ENCODE measurements around the gene OS9. TPM values are rescaled to one million over a fixed set of nuclear protein-coding genes. Genes with fewer than 3 reads are reported as not detected.
"Not testable (repeated sequence)": the region's sequence is repeated elsewhere in the genome, so short reads cannot be mapped to it uniquely, and the experiment has no call there.

OS9 gene
- total RNA-seq, 2 donors from 2014 or later, result 167 to 213 TPM

DNA sequence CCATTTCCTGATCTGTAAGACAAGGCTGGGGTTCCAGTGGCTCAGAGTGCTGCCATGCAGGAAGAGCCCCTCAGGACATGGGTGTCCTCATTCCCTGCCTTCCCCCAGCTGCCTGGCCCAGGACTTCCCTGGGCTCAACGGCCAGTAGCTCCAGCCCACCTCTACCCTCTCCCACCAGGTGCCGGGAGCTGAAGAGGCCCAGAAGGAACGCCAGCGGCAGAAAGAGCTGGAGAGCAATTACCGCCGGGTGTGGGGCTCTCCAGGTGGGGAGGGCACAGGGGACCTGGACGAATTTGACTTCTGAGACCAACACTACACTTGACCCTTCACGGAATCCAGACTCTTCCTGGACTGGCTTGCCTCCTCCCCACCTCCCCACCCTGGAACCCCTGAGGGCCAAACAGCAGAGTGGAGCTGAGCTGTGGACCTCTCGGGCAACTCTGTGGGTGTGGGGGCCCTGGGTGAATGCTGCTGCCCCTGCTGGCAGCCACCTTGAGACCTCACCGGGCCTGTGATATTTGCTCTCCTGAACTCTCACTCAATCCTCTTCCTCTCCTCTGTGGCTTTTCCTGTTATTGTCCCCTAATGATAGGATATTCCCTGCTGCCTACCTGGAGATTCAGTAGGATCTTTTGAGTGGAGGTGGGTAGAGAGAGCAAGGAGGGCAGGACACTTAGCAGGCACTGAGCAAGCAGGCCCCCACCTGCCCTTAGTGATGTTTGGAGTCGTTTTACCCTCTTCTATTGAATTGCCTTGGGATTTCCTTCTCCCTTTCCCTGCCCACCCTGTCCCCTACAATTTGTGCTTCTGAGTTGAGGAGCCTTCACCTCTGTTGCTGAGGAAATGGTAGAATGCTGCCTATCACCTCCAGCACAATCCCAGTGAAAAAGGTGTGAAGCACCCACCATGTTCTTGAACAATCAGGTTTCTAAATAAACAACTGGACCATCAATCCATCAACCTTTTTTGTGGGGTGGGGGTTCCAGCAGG lies 27.0 kb downstream of the OS9 start:
- no peak overlapping the region for H3K27ac ChIP-seq
- H3K9me3 ChIP-seq, result no peaks in the 10 kb centered on the region
- H3K27me3 ChIP-seq, result no peaks in the 10 kb centered on the region
- H3K4me3 ChIP-seq, result no peak overlapping the region
- H3K36me3 ChIP-seq (replicated peaks in 1 of 2; ENCODE audit: insufficient read depth in 1 of 2, low read depth in 2 of 2), result peaks cover 6 to 34% of the 10 kb centered on the region in 2 donors
- no peak for TF ChIP-seq POLR2A (IDR thresholded peaks at IDR 0.05)
- TF ChIP-seq, protein P1, sequence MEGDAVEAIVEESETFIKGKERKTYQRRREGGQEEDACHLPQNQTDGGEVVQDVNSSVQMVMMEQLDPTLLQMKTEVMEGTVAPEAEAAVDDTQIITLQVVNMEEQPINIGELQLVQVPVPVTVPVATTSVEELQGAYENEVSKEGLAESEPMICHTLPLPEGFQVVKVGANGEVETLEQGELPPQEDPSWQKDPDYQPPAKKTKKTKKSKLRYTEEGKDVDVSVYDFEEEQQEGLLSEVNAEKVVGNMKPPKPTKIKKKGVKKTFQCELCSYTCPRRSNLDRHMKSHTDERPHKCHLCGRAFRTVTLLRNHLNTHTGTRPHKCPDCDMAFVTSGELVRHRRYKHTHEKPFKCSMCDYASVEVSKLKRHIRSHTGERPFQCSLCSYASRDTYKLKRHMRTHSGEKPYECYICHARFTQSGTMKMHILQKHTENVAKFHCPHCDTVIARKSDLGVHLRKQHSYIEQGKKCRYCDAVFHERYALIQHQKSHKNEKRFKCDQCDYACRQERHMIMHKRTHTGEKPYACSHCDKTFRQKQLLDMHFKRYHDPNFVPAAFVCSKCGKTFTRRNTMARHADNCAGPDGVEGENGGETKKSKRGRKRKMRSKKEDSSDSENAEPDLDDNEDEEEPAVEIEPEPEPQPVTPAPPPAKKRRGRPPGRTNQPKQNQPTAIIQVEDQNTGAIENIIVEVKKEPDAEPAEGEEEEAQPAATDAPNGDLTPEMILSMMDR (IDR thresholded peaks at IDR 0.05), result no peak
- DNase-seq (no peak), ATAC-seq (no peak)
- H3K4me1 ChIP-seq, result peaks cover 3% of the 10 kb centered on the region
- intact Hi-C loops (cut with DNase I), result no loop called here
- 81 to 88% methylated on average over 6 of the region's 11 CpGs for WGBS, 2 donors

DNA sequence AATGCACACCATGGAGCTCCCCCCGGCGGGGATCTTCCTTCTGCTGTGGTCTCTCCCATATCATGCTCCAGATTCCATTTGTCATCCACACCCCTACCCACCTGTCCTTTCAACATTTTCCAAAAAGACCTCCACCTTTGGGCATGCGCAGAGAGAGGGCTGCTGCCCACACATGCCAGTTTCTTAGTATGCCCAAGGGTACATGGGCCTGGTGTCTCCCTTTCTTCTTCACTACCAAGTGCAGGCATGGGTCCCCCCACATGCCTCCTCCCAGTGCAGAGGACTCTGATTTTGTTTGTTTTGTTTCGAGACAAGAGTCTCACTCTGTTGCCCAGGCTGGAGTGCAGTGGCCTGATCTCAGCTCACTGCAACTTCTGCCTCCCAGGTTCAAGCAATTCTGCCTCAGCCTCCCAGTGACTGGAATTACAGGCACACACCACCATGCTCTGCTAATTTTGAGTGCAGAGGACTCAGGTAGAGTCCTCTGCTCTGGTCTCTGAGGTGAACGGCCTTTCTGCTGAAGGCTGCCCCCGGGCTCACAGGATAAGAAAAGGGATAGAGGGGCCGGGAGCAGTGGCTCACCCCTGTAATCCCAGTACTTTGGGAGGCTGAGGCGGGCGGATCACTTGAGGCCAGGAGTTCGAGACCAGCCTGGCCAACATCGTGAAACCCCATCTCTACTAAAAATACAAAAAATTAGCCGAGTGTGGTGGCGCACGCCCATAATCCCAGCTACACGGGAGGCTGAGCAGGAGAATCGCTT lies 28.1 kb downstream of the OS9 start:
- H3K27me3 ChIP-seq; H3K27ac ChIP-seq; DNase-seq; H3K9me3 ChIP-seq; intact Hi-C loops (cut with DNase I); H3K4me3 ChIP-seq; ATAC-seq: not testable (repeated sequence)
- Histone ChIP-seq H3K4me1 (peaks cover 14% of the 10 kb centered on the region), H3K36me3 (replicated peaks in 1 of 2; ENCODE audit: insufficient read depth in 1 of 2, low read depth in 2 of 2) (peaks cover 6 to 25% of the 10 kb centered on the region in 2 donors)
- 92 to 97% methylated on average over 16 of the region's 16 CpGs for WGBS, 2 donors

DNA sequence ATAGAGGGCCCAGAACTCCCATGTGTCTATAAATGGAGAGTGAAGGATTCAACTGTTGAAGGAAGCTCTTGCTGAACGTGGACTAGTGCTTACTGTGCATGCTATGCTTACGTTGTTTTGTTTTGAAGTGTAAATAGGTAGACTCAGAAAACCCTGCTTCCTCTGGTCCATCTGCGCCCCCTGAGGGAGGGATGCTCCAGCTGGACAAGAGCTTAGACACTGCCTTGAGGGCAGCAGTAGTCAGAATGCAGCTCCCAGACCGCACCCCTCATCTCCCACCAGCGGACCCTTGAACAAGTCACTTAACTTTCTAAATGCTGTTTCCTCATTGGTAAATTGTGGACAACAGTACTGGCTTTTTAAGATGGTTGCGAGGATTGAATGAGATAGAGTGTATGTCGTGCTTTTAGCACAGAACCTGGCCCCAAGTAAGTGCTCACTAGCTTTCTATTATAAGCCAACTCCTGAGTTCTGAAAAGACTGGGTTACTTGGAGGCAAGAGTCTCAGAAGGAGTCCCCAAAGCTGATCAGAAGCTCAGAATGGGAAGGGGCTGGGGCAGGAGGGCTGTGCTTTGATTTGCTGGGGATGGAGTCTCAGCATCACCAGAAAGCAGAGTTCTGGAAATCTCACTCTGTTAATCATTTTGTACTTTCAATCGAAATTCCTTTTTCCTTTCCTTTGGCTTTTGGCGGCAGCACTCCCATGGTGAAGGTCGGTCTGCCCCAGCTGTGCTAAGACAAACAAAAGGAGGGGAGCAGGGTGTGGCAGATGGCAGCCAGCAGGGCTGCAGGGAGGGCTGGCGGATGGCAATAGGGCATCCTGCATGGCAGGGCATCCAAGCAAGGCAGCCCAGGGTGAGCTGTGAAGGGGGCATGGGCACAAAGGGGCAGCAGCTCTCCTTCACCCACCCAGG lies 29.0 kb downstream of the OS9 start:
- DNase-seq (no peak), ATAC-seq (no peak)
- TF ChIP-seq, protein P1 (IDR thresholded peaks at IDR 0.05), result no peak
- Histone ChIP-seq H3K9me3 (no peaks in the 10 kb centered on the region), H3K27me3 (no peaks in the 10 kb centered on the region), H3K4me3 (no peak overlapping the region), H3K36me3 (replicated peaks in 1 of 2; ENCODE audit: insufficient read depth in 1 of 2, low read depth in 2 of 2) (peaks cover 6 to 20% of the 10 kb centered on the region in 2 donors), H3K27ac (no peak overlapping the region), H3K4me1 (peaks cover 23% of the 10 kb centered on the region)
- intact Hi-C loops (cut with DNase I), result no loop called here
- 43 to 46% methylated on average over 11 of the region's 11 CpGs for WGBS, 2 donors

DNA sequence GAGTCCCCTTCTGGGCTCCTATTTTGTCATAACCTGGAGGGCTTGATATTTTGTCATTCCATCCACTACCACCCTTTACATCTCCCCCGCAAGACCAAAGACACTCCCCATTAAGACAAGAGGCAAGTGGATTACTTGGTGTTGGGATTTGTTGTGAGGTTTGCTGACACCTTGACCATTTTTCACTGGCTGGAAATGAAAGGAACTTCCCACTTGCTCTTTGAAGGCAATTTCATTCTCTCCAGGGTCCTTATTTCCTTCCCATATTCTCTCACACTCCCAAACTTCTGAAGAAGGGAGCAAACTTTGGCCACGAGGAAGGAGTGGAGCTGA lies 29.7 kb downstream of the OS9 start:
- WGBS, 2 donors, result 49 to 73% methylated on average over 2 of the region's 2 CpGs
- DNase-seq (no peak), ATAC-seq (no peak)
- H3K4me1 ChIP-seq, result peaks cover 23% of the 10 kb centered on the region
- intact Hi-C loops (cut with DNase I), result no loop called here
- H3K36me3 ChIP-seq (replicated peaks in 1 of 2; ENCODE audit: insufficient read depth in 1 of 2, low read depth in 2 of 2), result peaks cover 6 to 13% of the 10 kb centered on the region in 2 donors
- no peak overlapping the region for H3K27ac ChIP-seq
- H3K9me3 ChIP-seq, result no peaks in the 10 kb centered on the region
- H3K27me3 ChIP-seq, result no peaks in the 10 kb centered on the region
- TF ChIP-seq POLR2A (IDR thresholded peaks at IDR 0.05), result no peak
- TF ChIP-seq, protein P1 (IDR thresholded peaks at IDR 0.05), result no peak
- no peak overlapping the region for H3K4me3 ChIP-seq

Data from body of pancreas (tissue), 4 donors.